ENCODE results near the gene ATOH7.

GRCh38 chr10:68271196-68271882 is 39.4 kb upstream of the ATOH7 start:
- no peak for TF ChIP-seq POLR2AphosphoS5 (IDR thresholded peaks at IDR 0.05; ENCODE audit: low read depth, low read length)
- TF ChIP-seq, protein P1, sequence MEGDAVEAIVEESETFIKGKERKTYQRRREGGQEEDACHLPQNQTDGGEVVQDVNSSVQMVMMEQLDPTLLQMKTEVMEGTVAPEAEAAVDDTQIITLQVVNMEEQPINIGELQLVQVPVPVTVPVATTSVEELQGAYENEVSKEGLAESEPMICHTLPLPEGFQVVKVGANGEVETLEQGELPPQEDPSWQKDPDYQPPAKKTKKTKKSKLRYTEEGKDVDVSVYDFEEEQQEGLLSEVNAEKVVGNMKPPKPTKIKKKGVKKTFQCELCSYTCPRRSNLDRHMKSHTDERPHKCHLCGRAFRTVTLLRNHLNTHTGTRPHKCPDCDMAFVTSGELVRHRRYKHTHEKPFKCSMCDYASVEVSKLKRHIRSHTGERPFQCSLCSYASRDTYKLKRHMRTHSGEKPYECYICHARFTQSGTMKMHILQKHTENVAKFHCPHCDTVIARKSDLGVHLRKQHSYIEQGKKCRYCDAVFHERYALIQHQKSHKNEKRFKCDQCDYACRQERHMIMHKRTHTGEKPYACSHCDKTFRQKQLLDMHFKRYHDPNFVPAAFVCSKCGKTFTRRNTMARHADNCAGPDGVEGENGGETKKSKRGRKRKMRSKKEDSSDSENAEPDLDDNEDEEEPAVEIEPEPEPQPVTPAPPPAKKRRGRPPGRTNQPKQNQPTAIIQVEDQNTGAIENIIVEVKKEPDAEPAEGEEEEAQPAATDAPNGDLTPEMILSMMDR (IDR thresholded peaks at IDR 0.05), result no peak

All from SK-N-SH (cell line).